ENCODE measurements around the gene PLB1. TPM values are rescaled to one million over a fixed set of nuclear protein-coding genes. Genes with fewer than 3 reads are reported as not detected.

The PLB1 gene
- total RNA-seq, 1 donor from 2014 or later: 5.5 TPM

- intact Hi-C loops (cut with DNase I): no loop called here
- no peak for ATAC-seq
- no peak for DNase-seq (ENCODE audit: low spot score)
Measured at GRCh38 chr2:28488858-28489575, 6.8 kb upstream of the PLB1 start.

- ATAC-seq (no peak), DNase-seq (ENCODE audit: low spot score) (no peak)
- intact Hi-C loops (cut with DNase I): no loop called here
Measured at GRCh38 chr2:28490558-28490957, 5.3 kb upstream of the PLB1 start.

- DNase-seq (ENCODE audit: low spot score): no peak
- intact Hi-C loops (cut with DNase I): no loop called here
- no peak for ATAC-seq
Measured at GRCh38 chr2:28492282-28492681, 3.6 kb upstream of the PLB1 start.

DNA sequence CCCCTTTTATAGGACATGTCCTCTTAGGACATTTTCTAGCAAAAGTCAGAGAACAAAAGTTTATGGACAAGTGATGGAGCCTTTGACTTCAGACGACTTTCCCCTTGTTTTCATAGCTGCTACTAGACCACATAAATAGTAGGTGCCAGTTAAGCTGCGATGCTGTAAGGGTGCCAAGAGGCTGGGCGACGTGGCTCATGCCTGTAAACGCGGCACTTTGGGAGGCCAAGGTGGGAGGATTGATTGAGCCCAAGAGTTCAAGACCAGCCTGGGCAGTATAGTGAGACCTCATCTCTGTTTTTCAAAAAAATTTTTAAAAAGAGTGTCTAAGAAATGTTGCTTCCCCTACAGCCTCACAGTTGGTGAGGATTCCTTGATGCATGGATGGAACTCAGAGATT, 2.2 kb upstream of the PLB1 start:
- DNase-seq (ENCODE audit: low spot score) (no peak), ATAC-seq (no peak)
- intact Hi-C loops (cut with DNase I): no loop called here

- intact Hi-C loops (cut with DNase I): no loop called here
- DNase-seq (ENCODE audit: low spot score): no peak
- ATAC-seq: no peak
Measured at GRCh38 chr2:28496781-28497180, 921 bp downstream of the PLB1 start.

DNA sequence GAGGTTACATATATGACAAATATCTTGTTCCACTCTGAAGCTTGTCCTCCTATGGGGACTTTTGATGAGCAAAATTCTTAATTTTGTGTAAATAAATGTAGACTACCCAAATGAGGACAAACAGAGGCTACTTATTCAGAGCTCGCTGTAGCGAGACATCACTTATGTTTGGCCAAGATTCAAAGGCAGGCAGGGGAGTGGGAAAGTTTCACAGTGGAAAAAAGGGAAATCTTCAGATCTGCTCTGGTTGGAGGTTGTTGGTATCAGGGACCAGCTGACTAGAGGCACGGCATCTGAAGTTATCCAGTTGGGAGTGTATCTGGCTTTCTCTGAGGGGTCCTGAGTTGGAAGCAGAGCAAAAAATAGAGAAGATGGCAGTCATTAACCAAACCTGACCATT, 1.3 kb downstream of the PLB1 start:
- DNase-seq (ENCODE audit: low spot score) (no peak), ATAC-seq (no peak)
- intact Hi-C loops (cut with DNase I): no loop called here

GRCh38 chr2:28499282-28499681, 3.4 kb downstream of the PLB1 start:
- DNase-seq (ENCODE audit: low spot score) (no peak), ATAC-seq (no peak)
- intact Hi-C loops (cut with DNase I): no loop called here

- no peak for ATAC-seq
- intact Hi-C loops (cut with DNase I): no loop called here
- no peak for DNase-seq (ENCODE audit: low spot score)
Measured at GRCh38 chr2:28505361-28505760, 9.5 kb downstream of the PLB1 start.

GRCh38 chr2:28506112-28506910, 10.5 kb downstream of the PLB1 start:
- ATAC-seq: no peak
- no peak for DNase-seq (ENCODE audit: low spot score)
- intact Hi-C loops (cut with DNase I): no loop called here

DNA sequence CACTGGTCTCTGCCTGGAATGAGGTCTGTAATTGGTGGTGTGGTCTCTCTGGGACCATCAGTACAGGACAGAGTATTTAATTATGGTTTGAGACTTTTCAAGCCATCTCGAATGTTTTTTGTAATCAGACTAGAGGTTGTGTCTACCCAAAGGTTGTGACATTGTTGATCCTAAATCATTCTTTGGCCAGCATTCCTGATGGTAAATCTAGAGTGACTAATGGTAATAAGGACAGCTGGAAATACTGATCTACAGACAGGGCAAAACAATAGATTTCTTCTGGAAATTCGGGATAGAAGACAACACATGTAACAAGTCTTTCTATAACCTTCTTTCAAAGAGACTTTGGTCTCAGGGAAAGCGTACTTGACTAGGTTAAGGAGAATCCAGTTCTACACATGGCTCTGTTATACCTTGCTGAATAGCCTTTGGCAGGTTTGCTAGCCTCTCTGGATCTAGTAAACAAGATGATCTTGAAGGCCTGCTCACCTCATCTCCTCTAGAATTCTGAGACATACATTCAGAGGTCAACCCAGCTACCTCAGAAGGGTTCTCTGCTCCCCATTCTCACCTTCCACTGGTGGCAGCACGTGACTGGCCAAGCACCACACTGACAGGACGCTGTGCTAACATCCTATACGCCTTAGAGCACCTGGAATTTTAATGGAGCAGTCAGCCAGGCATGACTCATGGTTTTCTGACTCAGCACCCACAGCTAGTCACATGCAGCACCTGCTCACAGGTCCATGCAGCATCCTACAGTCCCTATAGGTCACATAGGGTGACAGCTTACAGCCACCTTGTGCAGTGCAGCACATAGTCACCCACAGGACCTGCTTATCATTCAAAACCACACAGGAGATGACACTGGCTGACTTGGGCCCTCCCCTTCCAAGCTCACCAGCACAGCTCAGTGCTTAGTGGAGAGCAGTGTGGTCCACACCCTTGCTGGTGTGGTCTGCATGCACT, 12.2 kb downstream of the PLB1 start:
- ATAC-seq (no peak), DNase-seq (ENCODE audit: low spot score) (no peak)
- intact Hi-C loops (cut with DNase I): no loop called here

GRCh38 chr2:28509361-28509760, 13.5 kb downstream of the PLB1 start:
- no peak for DNase-seq (ENCODE audit: low spot score)
- no peak for ATAC-seq
- intact Hi-C loops (cut with DNase I): no loop called here

DNA sequence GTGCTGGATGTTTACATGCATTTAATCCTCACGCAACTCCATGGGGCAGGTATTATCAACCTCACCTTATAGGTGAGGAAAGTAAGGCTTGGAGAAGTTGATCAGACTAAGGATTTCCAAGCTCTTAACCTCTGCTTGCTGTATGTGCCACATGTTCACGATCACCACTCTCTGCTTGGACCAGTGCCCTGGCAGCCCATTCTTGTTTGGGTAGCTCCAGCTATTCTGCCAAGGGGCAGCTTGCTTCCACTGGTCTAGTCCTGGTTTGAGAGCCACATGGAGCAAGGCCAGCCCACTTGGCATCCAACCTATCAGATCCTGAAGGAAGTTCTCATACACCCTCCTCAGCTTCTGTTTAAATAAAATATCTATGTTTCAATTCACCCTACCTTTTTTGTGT, 14.3 kb downstream of the PLB1 start:
- intact Hi-C loops (cut with DNase I): no loop called here
- DNase-seq (ENCODE audit: low spot score): no peak
- no peak for ATAC-seq

DNA sequence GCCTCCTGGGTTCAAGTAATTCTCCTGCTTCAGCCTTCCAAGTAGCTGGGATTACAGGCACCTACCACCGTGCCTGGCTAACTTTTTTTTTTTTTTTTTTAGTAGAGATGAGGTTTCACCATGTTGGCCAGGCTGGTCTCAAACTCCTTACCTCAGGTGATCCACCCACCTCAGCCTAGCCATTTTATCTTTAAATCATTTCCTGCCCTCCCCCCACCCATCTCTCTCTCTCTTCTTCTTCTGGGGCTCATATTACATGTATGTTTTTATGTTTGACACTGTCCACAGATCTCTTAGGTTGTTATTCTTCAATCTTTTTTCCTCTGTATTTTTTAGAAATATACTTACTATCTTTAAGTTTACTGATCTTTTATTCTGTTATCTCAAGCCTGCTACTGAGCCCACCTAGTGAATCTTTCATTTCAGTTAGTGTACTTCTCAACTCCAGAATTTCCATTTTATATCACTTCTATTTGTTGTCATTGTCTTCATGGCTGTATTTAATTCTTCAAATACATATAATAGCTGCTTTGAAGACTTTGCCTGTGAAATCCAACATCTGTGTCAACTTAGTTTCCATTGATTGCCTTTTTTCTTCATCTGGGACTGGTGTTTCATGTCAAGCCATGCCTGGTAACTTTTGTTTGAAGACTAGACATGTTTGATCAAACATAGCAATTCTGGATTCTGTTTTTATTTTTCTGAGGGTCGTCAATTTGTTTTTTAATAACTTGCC, 16.2 kb downstream of the PLB1 start:
- intact Hi-C loops (cut with DNase I): no loop called here
- ATAC-seq (no peak), DNase-seq (ENCODE audit: low spot score) (no peak)

DNA sequence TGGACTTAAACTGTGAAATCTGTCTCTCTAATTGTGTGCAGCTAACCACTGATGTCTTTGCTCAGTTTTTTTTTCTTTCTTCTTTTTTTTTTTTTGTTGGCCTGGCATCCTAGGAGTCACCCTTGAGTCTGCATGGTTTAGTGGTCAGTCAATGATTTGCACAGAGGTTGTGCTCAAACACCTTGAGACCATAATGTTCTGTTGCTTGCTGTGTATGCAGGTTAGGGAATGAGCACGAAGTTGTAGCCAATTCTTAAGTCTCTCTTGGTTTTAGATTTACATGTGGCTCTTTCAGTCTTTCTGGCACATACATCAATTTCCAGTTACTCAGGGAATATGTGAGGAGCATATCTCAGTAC, 16.7 kb downstream of the PLB1 start:
- DNase-seq (ENCODE audit: low spot score): no peak
- intact Hi-C loops (cut with DNase I): no loop called here

DNA sequence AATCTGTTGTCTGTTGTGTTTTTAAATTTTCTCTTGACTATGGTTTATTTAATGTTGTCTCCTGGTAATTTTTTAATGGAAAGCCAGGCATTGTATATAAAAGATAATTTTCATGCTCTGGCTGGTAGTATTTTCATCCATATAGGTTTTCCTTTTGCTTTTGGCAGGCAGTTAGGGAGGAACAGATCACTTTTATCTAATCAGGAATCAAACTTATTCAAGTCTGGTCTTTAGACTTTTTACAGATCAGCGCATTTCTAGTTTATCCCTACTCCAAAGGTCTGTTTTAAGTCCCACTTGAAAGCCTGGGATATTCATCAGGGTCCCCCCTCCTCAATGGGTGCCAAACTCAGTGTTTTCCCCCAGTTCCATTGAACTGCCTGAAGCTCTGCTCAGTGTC, 17.2 kb downstream of the PLB1 start:
- ATAC-seq (no peak), DNase-seq (ENCODE audit: low spot score) (no peak)
- intact Hi-C loops (cut with DNase I): no loop called here

More for the DNA sequence above, 16.7 kb downstream of the PLB1 start:
- ATAC-seq: no peak

DNA sequence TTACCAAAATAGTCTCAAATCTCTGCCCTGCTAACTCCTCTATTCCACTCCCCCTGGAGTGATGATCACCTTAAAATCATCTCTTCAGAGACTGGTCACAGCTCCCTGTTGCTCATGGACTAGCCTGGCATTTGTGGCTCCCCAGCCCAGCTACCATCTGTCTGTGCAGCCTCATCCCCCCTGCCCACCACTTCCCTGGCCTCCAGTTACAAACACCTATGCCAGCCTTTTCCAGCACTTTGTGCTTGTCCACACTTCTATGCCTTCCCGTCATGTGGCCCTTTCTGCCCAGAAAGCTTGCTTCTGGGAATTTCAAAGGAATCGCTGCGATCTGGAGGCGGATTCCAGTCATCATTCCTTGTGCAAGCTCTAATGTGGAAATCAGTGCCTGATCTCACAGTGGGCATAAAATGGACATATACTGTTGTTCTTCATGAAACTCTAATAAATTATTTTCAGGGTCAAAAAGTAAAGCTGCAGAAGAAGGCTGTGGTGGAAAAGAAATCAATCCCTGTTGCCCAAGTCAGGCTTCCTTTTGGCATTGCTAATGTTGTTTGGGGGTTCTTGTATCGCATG, 19.4 kb downstream of the PLB1 start:
- intact Hi-C loops (cut with DNase I): no loop called here
- ATAC-seq: no peak
- no peak for DNase-seq (ENCODE audit: low spot score)

DNA sequence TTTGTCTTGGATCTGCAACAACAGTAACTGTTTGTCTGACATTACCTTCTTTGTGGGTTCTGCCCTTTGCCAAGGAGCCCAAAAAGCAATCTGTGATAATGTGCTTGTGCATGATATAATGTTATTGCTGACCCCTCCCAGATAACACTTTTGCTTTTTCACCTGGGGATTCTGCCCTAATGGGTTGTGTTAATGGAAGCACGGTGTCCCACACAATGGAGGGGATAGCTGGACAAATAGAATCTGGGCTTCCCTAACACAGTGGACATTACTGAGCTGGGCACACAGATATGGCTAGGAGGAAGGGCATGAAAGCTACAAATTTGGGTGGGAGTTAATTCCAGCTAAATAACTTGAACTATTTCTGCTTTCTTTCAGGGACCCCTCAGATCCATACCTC, 20.6 kb downstream of the PLB1 start:
- intact Hi-C loops (cut with DNase I): no loop called here
- ATAC-seq (no peak), DNase-seq (ENCODE audit: low spot score) (no peak)

GRCh38 chr2:28516950-28517349, 21.1 kb downstream of the PLB1 start:
- no peak for DNase-seq (ENCODE audit: low spot score)
- ATAC-seq: no peak
- intact Hi-C loops (cut with DNase I): no loop called here

DNA sequence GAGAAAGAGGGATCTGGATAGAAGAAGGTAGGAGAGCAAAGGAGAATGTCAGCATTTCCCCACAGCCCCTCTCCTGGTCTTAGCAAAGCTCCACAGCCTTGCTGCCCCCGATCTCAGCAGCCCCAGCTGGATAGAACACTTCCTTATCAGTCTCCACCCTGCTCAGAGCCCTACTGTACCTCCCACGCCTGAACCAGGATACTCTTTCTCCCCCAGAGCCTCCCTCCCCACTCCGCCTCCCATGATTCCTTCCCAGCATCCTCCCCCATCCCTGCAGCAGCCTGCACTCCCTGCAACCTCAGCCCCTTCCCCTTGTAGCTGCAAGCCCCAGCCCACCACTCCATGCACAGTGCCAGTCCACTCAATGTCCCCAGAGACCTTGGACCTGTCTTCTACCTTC, 25.8 kb downstream of the PLB1 start:
- ATAC-seq (no peak), DNase-seq (ENCODE audit: low spot score) (no peak)
- intact Hi-C loops (cut with DNase I): no loop called here
